ENCODE data around the gene SMU1.

The SMU1 gene

GRCh38 chr9:33110686-33111085 is 34.2 kb upstream of the SMU1 start:
- no peak for TF ChIP-seq CTCF (IDR thresholded peaks at IDR 0.05)
- no peak for DNase-seq (ENCODE audit: low spot score)
- H3K27ac ChIP-seq: no peak overlapping the region
- H3K4me3 ChIP-seq: no peak overlapping the region

- TF ChIP-seq CTCF (IDR thresholded peaks at IDR 0.05): no peak
- H3K4me3 ChIP-seq: no peak overlapping the region
- H3K27ac ChIP-seq: no peak overlapping the region
- no peak for DNase-seq (ENCODE audit: low spot score)
Measured at GRCh38 chr9:33109850-33110595, 33.5 kb upstream of the SMU1 start.

GRCh38 chr9:33109097-33109496 is 32.6 kb upstream of the SMU1 start:
- Histone ChIP-seq H3K4me3 (no peak overlapping the region), H3K27ac (no peak overlapping the region)
- no peak for TF ChIP-seq CTCF (IDR thresholded peaks at IDR 0.05)
- DNase-seq (ENCODE audit: low spot score): no peak

DNA sequence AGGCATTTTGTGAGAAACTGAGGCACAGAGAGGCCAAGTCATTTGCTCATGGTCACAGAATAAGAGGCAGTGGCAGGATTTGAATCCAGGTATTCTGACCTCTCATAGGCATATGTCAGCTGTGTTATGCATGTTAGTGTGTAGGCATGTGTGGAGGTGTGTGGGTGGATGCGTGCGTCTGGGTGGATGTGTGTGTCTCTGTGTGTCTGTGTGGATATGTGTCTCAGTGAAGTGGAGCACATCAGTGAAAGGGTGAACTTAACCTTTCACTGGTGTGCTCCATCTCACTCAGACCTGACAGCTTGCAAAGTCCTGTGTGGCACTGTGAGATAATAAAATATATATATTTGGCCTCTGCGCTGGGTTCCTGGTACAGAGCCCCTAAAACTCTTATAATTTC is 32.0 kb upstream of the SMU1 start:
- DNase-seq (ENCODE audit: low spot score): no peak
- no peak overlapping the region for H3K27ac ChIP-seq
- TF ChIP-seq CTCF (IDR thresholded peaks at IDR 0.05): no peak
- no peak overlapping the region for H3K4me3 ChIP-seq

DNA sequence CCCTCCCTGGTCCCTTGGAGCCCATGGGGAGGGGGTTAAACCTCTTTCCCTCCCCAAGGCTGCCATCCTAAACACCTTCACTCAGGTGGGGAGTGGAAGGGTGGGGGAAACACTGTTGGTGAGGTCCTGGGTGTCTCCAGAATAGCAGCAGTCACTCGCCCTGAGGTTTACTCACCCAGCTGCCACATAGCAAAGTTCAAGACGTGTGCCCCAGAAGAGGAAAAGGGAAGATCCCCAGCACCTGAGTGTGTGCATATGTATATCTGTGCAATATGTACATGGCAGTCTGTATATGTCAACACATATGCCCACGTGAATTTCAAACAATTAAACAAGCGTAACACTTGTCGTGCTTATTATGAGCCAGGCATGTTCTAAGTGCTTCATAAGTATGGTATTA is 31.3 kb upstream of the SMU1 start:
- TF ChIP-seq CTCF (IDR thresholded peaks at IDR 0.05): no peak
- H3K27ac ChIP-seq: peak overlapping the region; percentile 58 to 78
- DNase-seq (ENCODE audit: low spot score): no peak
- H3K4me3 ChIP-seq: no peak overlapping the region

GRCh38 chr9:33106827-33107621 is 30.6 kb upstream of the SMU1 start:
- Histone ChIP-seq H3K27ac (peak overlapping the region; percentile 58 to 78), H3K4me3 (no peak overlapping the region)
- TF ChIP-seq CTCF (IDR thresholded peaks at IDR 0.05): no peak
- DNase-seq (ENCODE audit: low spot score): no peak

DNA sequence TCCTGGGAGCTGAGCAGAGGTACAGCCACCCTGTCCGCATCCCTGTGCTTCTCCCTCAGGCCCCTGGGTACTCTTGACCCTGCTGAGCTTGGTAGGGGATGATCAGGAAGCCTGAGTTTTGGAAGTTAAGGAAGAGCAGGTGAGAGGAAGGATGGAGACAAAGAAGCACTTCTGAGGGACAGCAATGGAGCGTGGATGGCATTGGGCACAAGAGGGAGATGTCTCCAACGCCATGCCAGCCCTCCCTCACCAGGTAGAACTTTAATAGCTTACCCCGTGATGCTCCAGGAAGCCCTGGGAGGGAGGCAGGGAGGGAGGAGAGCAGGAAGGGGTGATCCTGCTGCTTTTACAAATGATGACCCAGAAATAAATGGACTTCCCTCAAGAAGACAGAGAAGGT is 29.9 kb upstream of the SMU1 start:
- no peak for TF ChIP-seq CTCF (IDR thresholded peaks at IDR 0.05)
- DNase-seq (ENCODE audit: low spot score): no peak
- H3K27ac ChIP-seq: peak overlapping the region in 1 of 2 donors; percentile 78

More for the DNA sequence above, 29.9 kb upstream of the SMU1 start:
- H3K4me3 ChIP-seq: no peak overlapping the region

Data from coronary artery (tissue), 2 donors.